Neural progenitor cell (in vitro differentiated cells): Measurements from ENCODE around the gene UHRF2. TPM values are rescaled to one million over a fixed set of nuclear protein-coding genes. Genes with fewer than 3 reads are reported as not detected.

ENCODE experiments used
- DNase-seq: peaks from one replicate; pipeline ENCODE4 v3.0.0-alpha.2; 2016; ENCODE audit warnings: low spot score
- H2AFZ ChIP-seq: fragments of 200-600 bp; sonication (generic); replicated peaks from 2 replicates; pipeline ENCODE4 v1.6.1; 2016; ENCODE audit warnings: antibody characterized with exemption
- H3F3A ChIP-seq: fragments of 200-600 bp; sonication (generic); 2 replicates; pipeline ENCODE4 v1.6.1; 2016; ENCODE audit warnings: antibody characterized with exemption, low read depth
- H3K27ac ChIP-seq: fragments of 200-600 bp; sonication (generic); 2 replicates; pipeline ENCODE4 v1.5.1; 2016; ENCODE audit warnings: mild to moderate bottlenecking
- H3K27me3 ChIP-seq: fragments of 200-600 bp; sonication (generic); 2 replicates; pipeline ENCODE4 v1.6.1; 2016; ENCODE audit warnings: mild to moderate bottlenecking, moderate library complexity
- H3K36me3 ChIP-seq: fragments of 200-600 bp; sonication (generic); 2 replicates; pipeline ENCODE4 v1.5.1; 2016
- H3K4me1 ChIP-seq: fragments of 200-600 bp; sonication (generic); 2 replicates; pipeline ENCODE4 v1.6.1; 2016; ENCODE audit warnings: mixed run types
- H3K4me2 ChIP-seq: fragments of 200-600 bp; sonication (generic); 2 replicates; pipeline ENCODE4 v1.6.1; 2016
- H3K4me3 ChIP-seq: fragments of 200-600 bp; sonication (generic); 2 replicates; pipeline ENCODE4 v1.5.1; 2016
- H3K79me2 ChIP-seq: fragments of 200-600 bp; sonication (generic); 2 replicates; pipeline ENCODE4 v1.6.1; 2016; ENCODE audit warnings: low read depth
- H3K9ac ChIP-seq: fragments of 200-600 bp; sonication (generic); 2 replicates; pipeline ENCODE4 v1.6.1; 2016
- H3K9me3 ChIP-seq: fragments of 200-600 bp; sonication (generic); 2 replicates; pipeline ENCODE4 v1.5.1; 2016; ENCODE audit warnings: low read depth
- H4K20me1 ChIP-seq: fragments of 200-600 bp; sonication (generic); 2 replicates; pipeline ENCODE4 v1.6.1; 2016; ENCODE audit warnings: low read depth
- H3K27ac Mint-ChIP-seq: 3 replicates; pipeline ENCODE4 v1.8.0; 2021; ENCODE audit warnings: mixed read lengths
- H3K27me3 Mint-ChIP-seq: 2 replicates; pipeline ENCODE4 v1.8.0; 2022; ENCODE audit warnings: low read depth, mild to moderate bottlenecking, inconsistent platforms, moderate library complexity, mixed read lengths; ENCODE audit not compliant: insufficient read depth
- H3K36me3 Mint-ChIP-seq: 3 replicates; pipeline ENCODE4 v1.8.0; 2021; ENCODE audit warnings: mixed read lengths
- H3K4me1 Mint-ChIP-seq: 3 replicates; pipeline ENCODE4 v1.8.0; 2021; ENCODE audit warnings: mixed read lengths
- H3K4me3 Mint-ChIP-seq: 3 replicates; pipeline ENCODE4 v1.8.0; 2021; ENCODE audit warnings: mild to moderate bottlenecking, moderate library complexity, mixed read lengths
- H3K9me3 Mint-ChIP-seq: 3 replicates; pipeline ENCODE4 v1.8.0; 2020; ENCODE audit warnings: mixed read lengths
- CTCF ChIP-seq: fragments of 200-600 bp; sonication (generic); IDR thresholded peaks from 2 replicates; pipeline ENCODE4 v1.5.1; 2017; ENCODE audit warnings: antibody characterized with exemption, mild to moderate bottlenecking
- EZH2 ChIP-seq: fragments of 200-600 bp; sonication (generic); IDR thresholded peaks from 2 replicates; pipeline ENCODE4 v1.6.1; 2017; ENCODE audit warnings: antibody characterized with exemption, mild to moderate bottlenecking, moderate library complexity
- EZH2phosphoT487 ChIP-seq: fragments of 200-600 bp; sonication (generic); IDR thresholded peaks from 2 replicates; pipeline ENCODE4 v1.6.1; 2017; ENCODE audit warnings: antibody characterized with exemption
- total RNA-seq: library from RNA; depleted of rRNA; stranded (reverse); fragments of >200 nt; gene quantifications from 2 replicates; pipeline ENCODE4 v1.2.3, GENCODE V29; 2015; ENCODE audit warnings: low replicate concordance

The UHRF2 gene
- total RNA-seq, 1 donor from 2014 or later, result 114 TPM

DNA sequence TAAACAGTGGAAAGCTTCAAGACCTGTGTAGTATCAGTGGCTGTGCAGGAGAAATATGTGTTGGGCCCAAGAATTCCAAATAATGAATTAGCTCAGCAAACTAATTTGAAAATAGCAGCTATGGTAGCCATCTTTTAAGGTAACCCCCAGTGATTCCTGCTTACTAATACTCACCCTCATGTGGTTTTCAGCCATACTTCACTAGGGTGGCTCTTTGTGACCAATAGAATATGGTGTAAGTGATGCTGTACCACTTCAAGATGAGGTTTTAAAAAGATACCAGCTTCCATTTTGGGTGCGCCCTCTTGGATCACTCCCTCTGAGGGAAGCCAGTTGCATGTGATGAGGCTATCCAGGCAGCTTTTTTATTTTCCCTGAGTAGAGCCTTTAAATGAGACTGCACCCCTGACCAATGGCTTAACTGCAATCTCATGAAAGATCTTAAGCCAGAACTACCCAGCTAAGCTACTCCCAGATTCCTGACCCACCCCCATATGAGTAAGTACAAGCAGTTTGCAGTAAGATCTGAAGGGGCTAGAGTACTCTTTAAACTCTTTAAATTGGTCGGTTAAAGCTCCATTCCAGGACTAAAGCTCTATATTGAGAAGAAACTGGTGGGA is 58.3 kb downstream of the UHRF2 start:
- peaks cover 16% of the 10 kb centered on the region for H3K36me3 Mint-ChIP-seq
- no peak overlapping the region for H3K27ac ChIP-seq

DNA sequence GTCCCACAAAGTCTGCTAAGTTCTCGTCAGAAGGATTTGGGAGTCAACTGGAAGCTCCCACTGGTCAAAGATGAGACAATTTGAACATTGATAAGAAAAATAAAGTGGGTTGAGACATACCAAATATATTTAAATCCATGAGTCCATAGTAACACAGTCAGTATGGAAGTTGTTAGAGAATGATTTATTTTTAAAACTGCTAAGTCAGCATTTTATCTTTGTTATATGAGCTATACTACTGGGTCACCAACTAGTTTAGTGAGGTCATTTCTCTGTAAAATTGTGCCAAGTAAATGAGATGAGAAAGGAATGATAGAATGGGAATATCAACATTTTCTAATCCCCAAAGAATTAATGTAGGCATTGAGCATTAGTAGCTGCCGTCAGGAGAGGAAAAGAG is 60.2 kb downstream of the UHRF2 start:
- no peak overlapping the region for H3K9ac ChIP-seq
- no peaks in the 10 kb centered on the region for H3F3A ChIP-seq
- peaks cover 14% of the 10 kb centered on the region for H3K36me3 Mint-ChIP-seq
- H3K27me3 Mint-ChIP-seq, result peaks cover 2% of the 10 kb centered on the region
- H3K4me1 Mint-ChIP-seq, result peaks cover 2% of the 10 kb centered on the region
- no peak overlapping the region for H3K27ac Mint-ChIP-seq
- peaks cover 60% of the 10 kb centered on the region for H3K79me2 ChIP-seq
- TF ChIP-seq EZH2 (no peak), EZH2phosphoT487 (no peak), CTCF (no peak)
- peaks cover 4% of the 10 kb centered on the region for H3K36me3 ChIP-seq
- DNase-seq, result no peak
- no peaks in the 10 kb centered on the region for H3K27me3 ChIP-seq
- no peak overlapping the region for H3K27ac ChIP-seq
- H4K20me1 ChIP-seq, result peaks cover 21% of the 10 kb centered on the region
- H3K9me3 ChIP-seq, result no peaks in the 10 kb centered on the region
- H3K9me3 Mint-ChIP-seq, result no peaks in the 10 kb centered on the region
- H3K4me2 ChIP-seq, result no peak overlapping the region
- no peak overlapping the region for H3K4me3 ChIP-seq
- H3K4me3 Mint-ChIP-seq, result no peak overlapping the region
- H2AFZ ChIP-seq, result no peak overlapping the region
- no peaks in the 10 kb centered on the region for H3K4me1 ChIP-seq

More for the DNA sequence above, 58.3 kb downstream of the UHRF2 start:
- Mint-ChIP-seq H3K4me3 (no peak overlapping the region), H3K9me3 (no peaks in the 10 kb centered on the region), H3K4me1 (peaks cover 2% of the 10 kb centered on the region), H3K27ac (no peak overlapping the region), H3K27me3 (peaks cover 2% of the 10 kb centered on the region)
- Histone ChIP-seq H3K4me1 (no peaks in the 10 kb centered on the region), H4K20me1 (peaks cover 30% of the 10 kb centered on the region), H3K36me3 (peaks cover 7% of the 10 kb centered on the region), H3K9ac (no peak overlapping the region), H3K27me3 (no peaks in the 10 kb centered on the region), H3K79me2 (peaks cover 76% of the 10 kb centered on the region), H3K4me3 (no peak overlapping the region), H3K4me2 (no peak overlapping the region), H2AFZ (no peak overlapping the region), H3K9me3 (no peaks in the 10 kb centered on the region), H3F3A (no peaks in the 10 kb centered on the region)
- DNase-seq, result no peak
- TF ChIP-seq CTCF (no peak), EZH2 (no peak), EZH2phosphoT487 (no peak)

- TF ChIP-seq EZH2, result no peak
- H3K36me3 ChIP-seq, result peaks cover 17% of the 10 kb centered on the region
- no peaks in the 10 kb centered on the region for H3K27me3 ChIP-seq
- H3K4me3 ChIP-seq, result no peak overlapping the region
- H3K9ac ChIP-seq, result no peak overlapping the region
- H2AFZ ChIP-seq, result no peak overlapping the region
- no peaks in the 10 kb centered on the region for H3K27me3 Mint-ChIP-seq
- H3K4me1 Mint-ChIP-seq, result no peaks in the 10 kb centered on the region
- peaks cover 10% of the 10 kb centered on the region for H3K36me3 Mint-ChIP-seq
- H3F3A ChIP-seq, result peaks cover 6% of the 10 kb centered on the region
- peaks cover 7% of the 10 kb centered on the region for H3K79me2 ChIP-seq
- H3K9me3 ChIP-seq, result no peaks in the 10 kb centered on the region
- peaks cover 7% of the 10 kb centered on the region for H4K20me1 ChIP-seq
- H3K9me3 Mint-ChIP-seq, result no peaks in the 10 kb centered on the region
- H3K4me1 ChIP-seq, result no peaks in the 10 kb centered on the region
- DNase-seq, result no peak
- no peak overlapping the region for H3K27ac Mint-ChIP-seq
- no peak overlapping the region for H3K4me2 ChIP-seq
- H3K4me3 Mint-ChIP-seq, result no peak overlapping the region
- no peak overlapping the region for H3K27ac ChIP-seq
Observed at GRCh38 chr9:6479959-6480358, 67.0 kb downstream of the UHRF2 start.

- Mint-ChIP-seq H3K27me3 (no peaks in the 10 kb centered on the region), H3K27ac (no peak overlapping the region), H3K36me3 (peaks cover 17% of the 10 kb centered on the region), H3K9me3 (no peaks in the 10 kb centered on the region), H3K4me3 (no peak overlapping the region), H3K4me1 (no peaks in the 10 kb centered on the region)
- Histone ChIP-seq H3K9me3 (no peaks in the 10 kb centered on the region), H3K27ac (no peak overlapping the region), H3K4me2 (no peak overlapping the region), H3K36me3 (peaks cover 12% of the 10 kb centered on the region), H3K9ac (no peak overlapping the region), H3K27me3 (no peaks in the 10 kb centered on the region), H3K79me2 (peaks cover 7% of the 10 kb centered on the region), H2AFZ (no peak overlapping the region), H3F3A (peaks cover 6% of the 10 kb centered on the region), H3K4me3 (no peak overlapping the region), H4K20me1 (no peaks in the 10 kb centered on the region), H3K4me1 (no peaks in the 10 kb centered on the region)
- peak; percentile 3 for DNase-seq
- TF ChIP-seq EZH2 (no peak), CTCF (no peak), EZH2phosphoT487 (no peak)
Observed at GRCh38 chr9:6484210-6484609, 71.2 kb downstream of the UHRF2 start.
